Right ventricle myocardium inferior (tissue), 1 donor: ENCODE measurements around the gene CFAP161. TPM values are rescaled to one million over a fixed set of nuclear protein-coding genes. Genes with fewer than 3 reads are reported as not detected.

Experiments
- ATAC-seq: fragments of 200-7000 bp; cut with Tn5 transposase; one replicate; pipeline ENCODE4 v1.9.1; 2020; ENCODE audit warnings: mild to moderate bottlenecking, moderate library complexity
- DNase-seq: peaks from one replicate; pipeline ENCODE4 v3.0.0; 2021; ENCODE audit errors: missing footprints
- intact Hi-C: fragments of 100-400 bp; cut with DNase I; formaldehyde crosslinking; loops from one replicate; pipeline ENCODE4 v1.11.0; 2022
- total RNA-seq: library from RNA; stranded (reverse); fragmentation: NEBNext Ultra II Directional; extraction: Animal tissue kit (Norgen Biotek cat#: 25700); gene quantifications from one replicate; pipeline ENCODE4 v1.2.1, GENCODE V29; 2021
- donor health status: DM: no; HTN: yes; CAD: no; lungs with severe emphysema.

Gene CFAP161
- total RNA-seq, 1 donor from 2014 or later = 0.38 TPM

DNA sequence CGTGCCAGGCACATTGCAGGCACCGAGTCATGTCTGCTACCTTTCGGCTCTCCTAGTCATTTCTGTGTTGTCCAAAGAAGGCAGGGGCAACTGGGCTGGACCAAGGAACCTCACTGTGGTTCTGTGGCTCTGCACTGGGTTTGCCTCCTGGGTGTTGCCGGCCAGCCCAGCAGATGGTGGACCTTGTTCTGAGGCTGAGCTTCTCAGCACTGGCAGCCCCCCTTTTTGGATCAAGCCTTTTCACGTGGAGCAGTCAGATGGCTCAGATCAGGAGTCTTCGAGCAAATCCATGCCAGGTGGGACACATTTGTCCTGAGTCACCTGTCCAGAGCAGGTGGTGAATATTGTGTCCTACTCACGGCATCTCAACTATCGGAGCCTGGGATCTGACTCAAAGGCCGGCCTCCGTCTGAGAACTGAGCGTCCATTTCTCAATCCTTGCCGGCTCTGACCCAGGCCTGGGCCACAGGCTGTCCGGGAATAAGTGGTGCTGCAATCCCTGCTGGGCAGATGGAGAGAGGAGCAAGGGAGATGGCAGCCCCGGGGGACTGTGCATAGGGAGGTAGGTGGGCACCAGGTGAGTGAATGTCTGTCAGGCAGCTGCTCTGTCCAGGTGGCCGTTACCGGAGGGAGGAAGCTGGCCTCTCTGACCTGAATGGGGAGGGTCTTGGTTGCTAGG, 62.6 kb downstream of the CFAP161 start, which contains the start of gene IL16:
IL16 (plus strand) TSS at position 304 of the 679 bp plus-strand sequence. CDS start 28,521 bp downstream, outside the sequence.
- ATAC-seq (no peak), DNase-seq (no peak)

DNA sequence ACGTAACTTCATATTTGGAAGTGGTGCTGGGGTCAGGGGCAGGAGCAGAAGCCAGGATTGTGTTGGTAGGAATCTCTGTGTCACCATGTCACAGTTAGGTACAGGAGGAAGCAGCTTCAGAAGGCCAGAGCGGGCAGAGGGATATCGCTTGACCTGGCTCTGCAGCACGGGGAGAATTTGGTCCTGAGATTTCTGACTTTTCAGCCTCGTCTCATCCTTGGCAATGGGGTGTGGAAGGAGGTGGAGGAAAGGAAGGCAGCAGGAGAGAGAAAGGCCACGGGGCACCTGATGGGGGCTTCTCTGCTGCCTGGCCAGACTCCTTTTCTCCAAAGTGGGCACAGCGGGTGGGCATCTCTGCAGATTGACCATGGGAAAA, 63.2 kb downstream of the CFAP161 start:
- DNase-seq = no peak
- intact Hi-C loops = no loop called here
- no peak for ATAC-seq

More for the DNA sequence above, 62.6 kb downstream of the CFAP161 start, which contains the start of gene IL16:
- intact Hi-C loops = no loop called here

DNA sequence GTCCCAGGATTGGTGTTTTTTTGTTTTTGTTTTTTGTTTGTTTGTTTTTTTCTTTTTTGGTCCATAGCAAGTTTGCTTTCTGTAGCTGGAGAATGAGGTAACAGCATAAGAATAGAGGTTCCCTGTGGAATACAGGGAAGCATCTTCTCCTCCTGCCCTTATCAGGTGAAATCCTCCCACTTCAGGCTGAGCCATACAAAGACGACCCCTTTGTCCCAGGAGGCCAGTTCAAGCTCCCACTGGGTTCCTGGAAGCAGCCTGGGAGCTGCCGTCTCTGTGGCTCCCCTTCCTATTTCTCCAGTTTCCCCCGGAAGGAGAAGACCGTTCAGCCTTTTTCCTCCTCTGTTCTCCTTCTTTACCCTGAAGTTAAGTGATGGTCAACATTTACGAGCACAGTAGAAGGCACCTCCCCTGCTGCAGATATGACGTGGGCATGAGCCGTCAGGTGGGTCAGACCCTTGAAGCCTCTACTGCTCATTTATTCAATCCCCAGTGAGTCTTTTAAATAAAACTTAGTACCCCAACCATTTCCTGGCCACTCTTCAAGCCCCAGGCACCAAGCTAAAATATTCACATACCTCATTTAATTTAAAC, 63.7 kb downstream of the CFAP161 start:
- DNase-seq (no peak), ATAC-seq (no peak)
- intact Hi-C loops = no loop called here

Other genes with a start within 250 kb of the CFAP161 start
- gene MESD, start 144.5 kb upstream of the CFAP161 start, total RNA-seq = 14.0 TPM
- 7.1 TPM for gene TLNRD1, start 133.3 kb upstream of the CFAP161 start, total RNA-seq
- 3.7 TPM for gene IL16, start 62.6 kb downstream of the CFAP161 start, total RNA-seq
- gene STARD5, start 189.9 kb downstream of the CFAP161 start, total RNA-seq = 2.2 TPM
- not detected for gene TMC3, start 239.9 kb downstream of the CFAP161 start, total RNA-seq